ENCODE measurements around the gene RAB6B. TPM values are rescaled to one million over a fixed set of nuclear protein-coding genes. Genes with fewer than 3 reads are reported as not detected.

Gene RAB6B
- total RNA-seq, 1 experiment from 2014 or later, result 14.1 TPM

DNA sequence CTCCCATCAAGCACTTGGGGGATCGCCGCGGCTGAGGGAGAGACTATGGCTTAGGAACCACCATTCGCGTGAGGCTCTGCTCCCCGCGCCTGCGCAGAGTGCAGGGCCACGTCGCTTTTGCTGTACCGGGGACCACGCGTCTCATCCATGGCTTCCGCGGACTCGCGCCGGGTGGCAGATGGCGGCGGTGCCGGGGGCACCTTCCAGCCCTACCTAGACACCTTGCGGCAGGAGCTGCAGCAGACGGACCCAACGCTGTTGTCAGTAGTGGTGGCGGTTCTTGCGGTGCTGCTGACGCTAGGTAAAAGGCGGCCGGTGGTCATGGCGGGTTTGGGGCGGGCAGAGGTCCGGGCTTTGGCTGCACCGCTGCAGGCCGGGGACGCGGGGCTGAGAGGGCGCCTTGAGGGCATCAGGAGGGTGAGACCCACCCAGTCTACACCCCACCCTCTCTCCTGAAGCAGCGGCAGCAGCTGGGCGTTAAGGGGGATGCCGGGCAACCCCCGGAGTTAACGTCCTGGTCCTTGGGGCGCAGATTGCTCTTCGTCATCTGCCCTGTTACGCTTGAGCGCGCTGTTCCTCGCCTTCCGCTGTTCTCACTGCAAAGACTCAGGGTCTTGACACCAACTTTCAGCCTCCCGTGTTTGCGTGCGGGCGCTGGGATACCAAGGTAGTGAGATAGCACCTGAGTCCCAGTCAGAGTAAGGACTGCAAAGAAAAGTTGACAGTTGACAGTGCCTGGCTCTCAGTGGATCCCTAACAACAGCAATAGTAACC, 89.8 kb downstream of the RAB6B start, which contains the start of gene SRPRB:
SRPRB (plus strand) TSS at position 114 of the 774 bp plus-strand sequence; CDS start at position 148, 34 bp downstream.
- Histone ChIP-seq H2AFZ (ENCODE audit: low read depth, low read length, poor library complexity, severe bottlenecking) (peak within 1 kb of the TSS; percentile 99), H3K36me3 (ENCODE audit: control insufficient read depth in 1 of 2, insufficient read depth in 2 of 2, low read length in 2 of 2) (peaks cover 12 to 15% of the 10 kb centered on the region in 2 experiments; a peak in 3 of 4 replicates), H3K27me3 (ENCODE audit: insufficient read depth, low read length) (no peaks in the 10 kb centered on the region), H3K4me2 (ENCODE audit: low read length) (peak within 1 kb of the TSS; percentile 77), H4K20me1 (ENCODE audit: insufficient read depth) (no peaks in the 10 kb centered on the region), H3K4me1 (ENCODE audit: control insufficient read depth in 1 of 2, insufficient read depth in 2 of 2, low read length in 2 of 2) (peaks cover 3 to 11% of the 10 kb centered on the region in 2 experiments), H3K27ac (ENCODE audit: low read depth, low read length) (peak within 1 kb of the TSS; percentile 20), H3K9ac (ENCODE audit: low read length) (peak within 1 kb of the TSS; percentile 75), H3K9me2 (ENCODE audit: insufficient read depth) (no peaks in the 10 kb centered on the region), H3K4me3 (replicated peaks in 1 of 2; ENCODE audit: low read depth in 1 of 2, low read length in 2 of 2) (peak within 1 kb of the TSS; percentile 87 to 89), H3K79me2 (ENCODE audit: insufficient read depth, low read length) (peaks cover 31% of the 10 kb centered on the region), H3K9me3 (ENCODE audit: control insufficient read depth in 1 of 2, insufficient read depth in 1 of 2, low read depth in 1 of 2, low read length in 2 of 2) (no peaks in the 10 kb centered on the region)
- POLR2A ChIA-PET, result no interaction called here
- RAD21 ChIA-PET (ENCODE audit: low non-redundant PET in 1 of 2, low total read pairs in 2 of 2, uncharacterized antibody in 2 of 2, unreplicated experiment in 2 of 2), result no interaction called here
- CTCF ChIA-PET, result no interaction called here
- intact Hi-C loops (cut with micrococcal nuclease), result loop anchor here (5.0 to 10.0 kb wide), 3 partner anchors 144 to 416 kb away; partner anchors contain the start of gene TOPBP1
- no TSS peak for BruUV-seq (replicated peaks)
- DNase-seq (ENCODE audit: low read depth, low spot score) (peak; percentile 88), ATAC-seq (peak; percentile 98)
- peak; percentile 96 for TF ChIP-seq POLR2AphosphoS5 (IDR thresholded peaks at IDR 0.05; ENCODE audit: low read depth, low read length)
- peak; percentile 76; the same call in 1 of the 2 replicates for TF ChIP-seq SIN3A (IDR thresholded peaks at IDR 0.05; ENCODE audit: low read depth)
- TF ChIP-seq, protein P1, sequence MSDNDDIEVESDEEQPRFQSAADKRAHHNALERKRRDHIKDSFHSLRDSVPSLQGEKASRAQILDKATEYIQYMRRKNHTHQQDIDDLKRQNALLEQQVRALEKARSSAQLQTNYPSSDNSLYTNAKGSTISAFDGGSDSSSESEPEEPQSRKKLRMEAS (IDR thresholded peaks at IDR 0.05), result peak; percentile 93
- TF ChIP-seq YY1 (IDR thresholded peaks at IDR 0.05; ENCODE audit: extremely low read depth, insufficient replicate concordance, low read depth, low read length), result peak; percentile 85
- TF ChIP-seq, protein P2, sequence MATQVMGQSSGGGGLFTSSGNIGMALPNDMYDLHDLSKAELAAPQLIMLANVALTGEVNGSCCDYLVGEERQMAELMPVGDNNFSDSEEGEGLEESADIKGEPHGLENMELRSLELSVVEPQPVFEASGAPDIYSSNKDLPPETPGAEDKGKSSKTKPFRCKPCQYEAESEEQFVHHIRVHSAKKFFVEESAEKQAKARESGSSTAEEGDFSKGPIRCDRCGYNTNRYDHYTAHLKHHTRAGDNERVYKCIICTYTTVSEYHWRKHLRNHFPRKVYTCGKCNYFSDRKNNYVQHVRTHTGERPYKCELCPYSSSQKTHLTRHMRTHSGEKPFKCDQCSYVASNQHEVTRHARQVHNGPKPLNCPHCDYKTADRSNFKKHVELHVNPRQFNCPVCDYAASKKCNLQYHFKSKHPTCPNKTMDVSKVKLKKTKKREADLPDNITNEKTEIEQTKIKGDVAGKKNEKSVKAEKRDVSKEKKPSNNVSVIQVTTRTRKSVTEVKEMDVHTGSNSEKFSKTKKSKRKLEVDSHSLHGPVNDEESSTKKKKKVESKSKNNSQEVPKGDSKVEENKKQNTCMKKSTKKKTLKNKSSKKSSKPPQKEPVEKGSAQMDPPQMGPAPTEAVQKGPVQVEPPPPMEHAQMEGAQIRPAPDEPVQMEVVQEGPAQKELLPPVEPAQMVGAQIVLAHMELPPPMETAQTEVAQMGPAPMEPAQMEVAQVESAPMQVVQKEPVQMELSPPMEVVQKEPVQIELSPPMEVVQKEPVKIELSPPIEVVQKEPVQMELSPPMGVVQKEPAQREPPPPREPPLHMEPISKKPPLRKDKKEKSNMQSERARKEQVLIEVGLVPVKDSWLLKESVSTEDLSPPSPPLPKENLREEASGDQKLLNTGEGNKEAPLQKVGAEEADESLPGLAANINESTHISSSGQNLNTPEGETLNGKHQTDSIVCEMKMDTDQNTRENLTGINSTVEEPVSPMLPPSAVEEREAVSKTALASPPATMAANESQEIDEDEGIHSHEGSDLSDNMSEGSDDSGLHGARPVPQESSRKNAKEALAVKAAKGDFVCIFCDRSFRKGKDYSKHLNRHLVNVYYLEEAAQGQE (IDR thresholded peaks at IDR 0.05; ENCODE audit: low read depth), result no peak
- peak; percentile 47 for TF ChIP-seq ZBTB33 (IDR thresholded peaks at IDR 0.05; ENCODE audit: extremely low read depth, insufficient replicate concordance, low read length)
- TF ChIP-seq SP1 (IDR thresholded peaks at IDR 0.05; ENCODE audit: low read depth), result peak; percentile 63
- TF ChIP-seq EGR1 (IDR thresholded peaks at IDR 0.05; ENCODE audit: low read depth), result no peak
- peak; percentile 17 for TF ChIP-seq TCF7L2 (IDR thresholded peaks at IDR 0.05; ENCODE audit: borderline replicate concordance, extremely low read depth, insufficient read depth, insufficient read length)
- TF ChIP-seq POLR2A (IDR thresholded peaks at IDR 0.05; ENCODE audit: borderline replicate concordance, extremely low read depth, insufficient read depth, insufficient read length), result peak; percentile 63
- peak; percentile 47; the same call in 1 of the 2 replicates for TF ChIP-seq ZFX (IDR thresholded peaks at IDR 0.05)
- TF ChIP-seq, protein P3, sequence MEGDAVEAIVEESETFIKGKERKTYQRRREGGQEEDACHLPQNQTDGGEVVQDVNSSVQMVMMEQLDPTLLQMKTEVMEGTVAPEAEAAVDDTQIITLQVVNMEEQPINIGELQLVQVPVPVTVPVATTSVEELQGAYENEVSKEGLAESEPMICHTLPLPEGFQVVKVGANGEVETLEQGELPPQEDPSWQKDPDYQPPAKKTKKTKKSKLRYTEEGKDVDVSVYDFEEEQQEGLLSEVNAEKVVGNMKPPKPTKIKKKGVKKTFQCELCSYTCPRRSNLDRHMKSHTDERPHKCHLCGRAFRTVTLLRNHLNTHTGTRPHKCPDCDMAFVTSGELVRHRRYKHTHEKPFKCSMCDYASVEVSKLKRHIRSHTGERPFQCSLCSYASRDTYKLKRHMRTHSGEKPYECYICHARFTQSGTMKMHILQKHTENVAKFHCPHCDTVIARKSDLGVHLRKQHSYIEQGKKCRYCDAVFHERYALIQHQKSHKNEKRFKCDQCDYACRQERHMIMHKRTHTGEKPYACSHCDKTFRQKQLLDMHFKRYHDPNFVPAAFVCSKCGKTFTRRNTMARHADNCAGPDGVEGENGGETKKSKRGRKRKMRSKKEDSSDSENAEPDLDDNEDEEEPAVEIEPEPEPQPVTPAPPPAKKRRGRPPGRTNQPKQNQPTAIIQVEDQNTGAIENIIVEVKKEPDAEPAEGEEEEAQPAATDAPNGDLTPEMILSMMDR (IDR thresholded peaks at IDR 0.05 in 2 of 3, conservative IDR thresholded peaks at IDR 0.05 in 1 of 3; ENCODE audit: borderline replicate concordance in 1 of 3, insufficient read depth in 1 of 3, low read depth in 2 of 3, low read length in 2 of 3), result no peak

All from HCT116 (cell line).